Pancreas (tissue), 10 donors: ENCODE data around the gene LRBA. TPM values are rescaled to one million over a fixed set of nuclear protein-coding genes. Genes with fewer than 3 reads are reported as not detected.

Source experiments
- ATAC-seq, 4 donors: fragments of 200-7000 bp; cut with Tn5 transposase; one replicate each; pipeline versions ENCODE4 v1.8.0 to v1.9.1; 2020; ENCODE audit warnings: mild to moderate bottlenecking in 4 of 4, moderate library complexity in 4 of 4
- DNase-seq, 6 donors: peaks; one replicate each; pipeline ENCODE4 v3.0.0-alpha.2; 2020
- FAIRE-seq: peaks from 2 replicates; lab custom pipeline; 2012; peaks lifted over from hg19 to GRCh38; lab: Jason Lieb, UNC
- H3K27ac ChIP-seq, 4 donors: fragments of 200-600 bp; sonication (generic); 1 replicate in 3 of 4; 2 replicates in 1 of 4; pipeline versions ENCODE4 v1.5.0 to v1.8.0; 2020
- H3K27me3 ChIP-seq, 4 donors: fragments of 200-600 bp; one replicate each; pipeline ENCODE4 v1.8.0; 2021
- H3K36me3 ChIP-seq, 3 donors: fragments of 200-600 bp; sonication (generic) in 1 of 3; one replicate each; pipeline versions ENCODE4 v1.5.0 to v1.8.0; 2020 to 2021
- H3K4me1 ChIP-seq, 3 donors: fragments of 200-600 bp; one replicate each; pipeline ENCODE4 v1.8.0; 2021
- H3K4me3 ChIP-seq, 4 donors: fragments of 200-600 bp; sonication (generic) in 2 of 4; one replicate each; pipeline versions ENCODE4 v1.5.0 to v1.8.0; 2020 to 2021
- H3K9me3 ChIP-seq, 4 donors: fragments of 200-600 bp; one replicate each; pipeline ENCODE4 v1.8.0; 2021
- CTCF ChIP-seq, 4 donors: fragments of 200-600 bp; sonication (generic) in 3 of 4; IDR thresholded peaks; one replicate each; pipeline versions ENCODE4 v1.5.0 to v1.8.0; 2021; ENCODE audit warnings: antibody characterized with exemption in 4 of 4
- WGBS, 2 donors: extraction: QIAGEN DNeasy Blood & Tissue Kit; methylation state at CpG; one replicate each; pipeline ENCODE4 v1.1.7; 2013; 5-methylcytosine and 5-hydroxymethylcytosine counted together
- intact Hi-C, 3 donors: fragments of 100-400 bp; cut with DNase I; formaldehyde crosslinking; loops; one replicate each; pipeline versions ENCODE4 v1.11.1 to v1.14.2; 2022
- polyA plus RNA-seq, 2 donors: library from polyadenylated mRNA; stranded (reverse); fragments of 200-250 nt; gene quantifications; one replicate each; pipeline ENCODE4 v1.2.3, GENCODE V29; 2013
- total RNA-seq, 6 donors: library from RNA; stranded (reverse); fragmentation: NEBNext Ultra II Directional in 4 of 6; extraction: Animal tissue kit (Norgen Biotek cat#: 25700) in 4 of 6; gene quantifications; one replicate each; pipeline versions ENCODE4 v1.2.1 to v1.2.4, GENCODE V29; 2021 to 2023
- donor health status: healthy with polysubstance abuse.
- donor health status: DM: no; HTN: no; CAD: no; lungs with moderate emphysema.
- donor health status: DM: no; HTN: no; CAD: no.
- donor health status: control.
- donor health status: control.
- donor health status: Bipolar disorder and iron deficiency.
- donor health status: DM: yes; HTN: yes; CAD: no.
- donor health status: DM: no; HTN: no; CAD: no.
- donor health status: DM: no; HTN: no; CAD: no.
- donor health status: DM: yes; HTN: yes; CAD: no.

The LRBA gene
- total and polyA plus RNA-seq, 8 donors = 6.6 to 35.3 (median 22.3) TPM

- TF ChIP-seq CTCF (IDR thresholded peaks at IDR 0.05) = no peak
- FAIRE-seq = no peak
- intact Hi-C loops = no loop called here
- no peaks in the 10 kb centered on the region for H3K36me3 ChIP-seq
- WGBS, 2 donors = 86 to 87% methylated on average over 7 of the region's 7 CpGs
- no peaks in the 10 kb centered on the region for H3K4me1 ChIP-seq
- no peak for DNase-seq
- H3K4me3 ChIP-seq = no peak overlapping the region
- no peaks in the 10 kb centered on the region for H3K27me3 ChIP-seq
- no peak for ATAC-seq
- H3K27ac ChIP-seq = no peak overlapping the region
- H3K9me3 ChIP-seq = no peaks in the 10 kb centered on the region
These were observed 691.4 kb downstream of the LRBA start for GRCh38 chr4:150323406-150324325.

GRCh38 chr4:150322646-150323045, 692.4 kb downstream of the LRBA start:
- no peaks in the 10 kb centered on the region for H3K36me3 ChIP-seq
- ATAC-seq = no peak
- H3K27me3 ChIP-seq = no peaks in the 10 kb centered on the region
- no peak for DNase-seq
- 89 to 90% methylated on average over 4 of the region's 4 CpGs for WGBS, 2 donors
- FAIRE-seq = no peak
- no peaks in the 10 kb centered on the region for H3K4me1 ChIP-seq
- no peak overlapping the region for H3K4me3 ChIP-seq
- no peaks in the 10 kb centered on the region for H3K9me3 ChIP-seq
- no peak for TF ChIP-seq CTCF (IDR thresholded peaks at IDR 0.05)
- H3K27ac ChIP-seq = no peak overlapping the region
- intact Hi-C loops = no loop called here

GRCh38 chr4:150321113-150321512, 694.0 kb downstream of the LRBA start:
- FAIRE-seq = no peak
- H3K36me3 ChIP-seq = no peaks in the 10 kb centered on the region
- H3K27me3 ChIP-seq = no peaks in the 10 kb centered on the region
- no peak overlapping the region for H3K27ac ChIP-seq
- H3K4me3 ChIP-seq = no peak overlapping the region
- no peaks in the 10 kb centered on the region for H3K9me3 ChIP-seq
- no peak for DNase-seq
- intact Hi-C loops = no loop called here
- TF ChIP-seq CTCF (IDR thresholded peaks at IDR 0.05) = no peak
- no peak for ATAC-seq
- peaks cover 0 to 5% (median 0%) of the 10 kb centered on the region in 3 donors for H3K4me1 ChIP-seq
- 89 to 95% methylated on average over 3 of the region's 3 CpGs for WGBS, 2 donors

- H3K4me3 ChIP-seq = no peak overlapping the region
- H3K4me1 ChIP-seq = peaks cover 0 to 5% (median 0%) of the 10 kb centered on the region in 3 donors
- H3K9me3 ChIP-seq = no peaks in the 10 kb centered on the region
- no peaks in the 10 kb centered on the region for H3K36me3 ChIP-seq
- H3K27ac ChIP-seq = no peak overlapping the region
- intact Hi-C loops = no loop called here
- TF ChIP-seq CTCF (IDR thresholded peaks at IDR 0.05) = no peak
- ATAC-seq (no peak), DNase-seq (no peak), FAIRE-seq (no peak)
- H3K27me3 ChIP-seq = no peaks in the 10 kb centered on the region
- WGBS, 2 donors = 80 to 88% methylated on average over 4 of the region's 4 CpGs
These were observed 696.1 kb downstream of the LRBA start for GRCh38 chr4:150318971-150319370.

GRCh38 chr4:150318527-150318926, 696.6 kb downstream of the LRBA start:
- Histone ChIP-seq H3K9me3 (no peaks in the 10 kb centered on the region), H3K36me3 (no peaks in the 10 kb centered on the region), H3K27me3 (no peaks in the 10 kb centered on the region), H3K4me3 (no peak overlapping the region), H3K27ac (no peak overlapping the region), H3K4me1 (peaks cover 0 to 5% (median 0%) of the 10 kb centered on the region in 3 donors)
- FAIRE-seq (no peak), DNase-seq (no peak), ATAC-seq (no peak)
- intact Hi-C loops = no loop called here
- TF ChIP-seq CTCF (IDR thresholded peaks at IDR 0.05) = no peak
- 50% methylated on average over 2 of the region's 2 CpGs for WGBS, 2 donors
